H1 (cell line): ENCODE data around the gene PALM. TPM values are rescaled to one million over a fixed set of nuclear protein-coding genes. Genes with fewer than 3 reads are reported as not detected.

ENCODE experiments used
- CEBPB ChIP-seq: IDR thresholded peaks from 2 replicates; pipeline ENCODE4 v1.6.1; 2012; ENCODE audit warnings: low read depth, low read length
- GTF2F1 ChIP-seq: IDR thresholded peaks from 2 replicates; pipeline ENCODE4 v1.6.1; 2012; ENCODE audit warnings: low read depth, low read length, improper control_type of control experiment, borderline replicate concordance
- HDAC2 ChIP-seq, 2 experiments: fragments of 300-600 bp in 1 of 2; sonication (generic) in 1 of 2; IDR thresholded peaks; 2 replicates each; pipeline ENCODE4 v1.6.1; 2011 to 2012; ENCODE audit warnings: low read depth in 2 of 2, low read length in 2 of 2, mild to moderate bottlenecking in 2 of 2, moderate library complexity in 2 of 2, borderline replicate concordance in 1 of 2, inconsistent platforms in 1 of 2
- MAX ChIP-seq: IDR thresholded peaks from 2 replicates; pipeline ENCODE4 v1.6.1; 2012; ENCODE audit warnings: inconsistent platforms
- SIRT6 ChIP-seq: IDR thresholded peaks from one replicate; pipeline ENCODE4 v1.7.1; 2012; ENCODE audit warnings: low read length, inconsistent platforms
- TAF1 ChIP-seq: IDR thresholded peaks from 2 replicates; pipeline ENCODE4 v1.6.1; 2011; ENCODE audit warnings: mild to moderate bottlenecking, low read depth, low read length
- TAF7 ChIP-seq: optimal IDR thresholded peaks from 2 replicates; pipeline ENCODE3; 2011; ENCODE audit warnings: low read depth, mild to moderate bottlenecking, inconsistent platforms, low read length, moderate library complexity, borderline replicate concordance
- polyA plus RNA-seq, 7 experiments: library from polyadenylated mRNA; depleted of rRNA in 3 of 7; stranded (reverse) in 5 of 7; unstranded in 2 of 7; fragments of >200 nt in 5 of 7; fragments of 200-250 nt in 2 of 7; gene quantifications; 1 replicate in 5 of 7; 2 replicates in 1 of 7; 4 replicates in 1 of 7; pipeline versions ENCODE4 v1.2.1 to v1.2.3, GENCODE V29; 2011 to 2013; ENCODE audit warnings: missing spikeins in 2 of 7, mixed read lengths in 2 of 7
- total RNA-seq: library from RNA; stranded (reverse); fragmentation: NEBNext Ultra II Directional; extraction: Animal tissue kit (Norgen Biotek cat#: 25700); gene quantifications from 2 replicates; pipeline ENCODE4 v1.2.1, GENCODE V29; 2021
- TF ChIP-seq, protein P1 (sequence below): IDR thresholded peaks from 2 replicates; pipeline ENCODE4 v1.6.1; 2011; ENCODE audit warnings: low read depth, mild to moderate bottlenecking, low read length; ENCODE audit not compliant: insufficient read depth

PALM gene
- total and polyA plus RNA-seq, 2 of the 8 experiments (the other 6 are each of a cell fraction or from before 2014, with no cell fraction given) = 5.7 to 16.5 TPM

DNA sequence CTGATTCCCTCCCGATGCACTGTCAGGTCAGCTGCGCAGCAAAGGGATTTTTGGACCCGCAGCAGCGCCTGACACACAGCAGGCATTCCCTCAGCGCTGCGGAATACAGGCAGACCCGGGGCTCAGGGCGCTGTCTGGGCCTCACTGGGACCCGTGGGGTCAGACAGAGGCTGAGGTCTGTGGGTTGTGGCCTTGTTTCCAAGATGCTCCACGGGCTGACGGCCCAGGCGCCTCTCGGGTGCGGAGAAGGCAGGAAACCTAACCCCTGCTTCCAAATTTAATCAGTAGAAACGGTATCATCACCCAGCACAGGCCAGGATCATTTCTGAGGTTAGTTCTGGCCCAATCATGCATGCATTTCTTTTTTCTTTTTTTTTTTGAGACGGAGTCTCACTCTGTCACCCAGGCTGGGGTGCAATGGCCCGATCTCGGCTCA is 45.0 kb upstream of the PALM start (continued):
- TF ChIP-seq, protein P1, sequence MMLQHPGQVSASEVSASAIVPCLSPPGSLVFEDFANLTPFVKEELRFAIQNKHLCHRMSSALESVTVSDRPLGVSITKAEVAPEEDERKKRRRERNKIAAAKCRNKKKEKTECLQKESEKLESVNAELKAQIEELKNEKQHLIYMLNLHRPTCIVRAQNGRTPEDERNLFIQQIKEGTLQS = no peak
- TF ChIP-seq CEBPB = no peak
- no peak for TF ChIP-seq TAF7
- TF ChIP-seq HDAC2 (IDR thresholded peaks at IDR 0.05; ENCODE audit: borderline replicate concordance in 1 of 2, low read depth in 2 of 2, low read length in 2 of 2) = no peak
- no peak for TF ChIP-seq TAF1
- TF ChIP-seq SIRT6 = no peak
- no peak for TF ChIP-seq MAX
- TF ChIP-seq GTF2F1 = no peak
